ENCODE data around the gene CCDC80. TPM values are rescaled to one million over a fixed set of nuclear protein-coding genes. Genes with fewer than 3 reads are reported as not detected.

Gene CCDC80
- total RNA-seq, 2 donors from 2014 or later: 90.8 to 350 TPM

DNA sequence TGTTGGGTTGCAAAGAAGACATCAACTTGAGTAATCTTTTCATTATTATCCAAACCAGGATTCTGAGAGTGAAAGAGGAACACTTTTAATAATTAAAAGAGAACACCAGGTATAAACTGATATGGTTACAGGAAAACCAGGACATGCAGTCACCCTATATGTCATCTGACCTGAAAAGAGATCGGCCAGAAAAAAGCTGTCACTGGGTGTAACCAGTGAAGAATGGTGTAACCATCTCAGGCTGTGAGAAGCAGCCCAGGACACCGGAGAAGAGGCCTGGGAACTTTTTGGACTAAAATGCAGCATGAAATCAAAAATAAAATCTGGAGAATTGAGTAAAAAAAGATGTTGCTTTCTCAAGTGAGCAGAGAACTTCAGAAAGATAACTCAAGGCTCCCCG lies 10.1 kb upstream of the CCDC80 start:
- no peak overlapping the region for H3K27ac ChIP-seq
- no peak overlapping the region for H3K4me3 ChIP-seq
- no peak for TF ChIP-seq CTCF (IDR thresholded peaks at IDR 0.05)
- no peaks in the 10 kb centered on the region for H3K27me3 ChIP-seq (replicated peaks; ENCODE audit: insufficient read depth)
- H3K9me3 ChIP-seq: no peaks in the 10 kb centered on the region
- DNase-seq (ENCODE audit: low spot score) (no peak), ATAC-seq (ENCODE audit: insufficient number of reproducible peaks, low FRiP score, low read depth) (no peak)
- H3K4me1 ChIP-seq (ENCODE audit: control insufficient read depth in 1 of 2, low read depth in 2 of 2): peaks cover 0 to 5% of the 10 kb centered on the region in 2 donors
- no peaks in the 10 kb centered on the region for H3K36me3 ChIP-seq

- Histone ChIP-seq H3K36me3 (no peaks in the 10 kb centered on the region), H3K4me1 (ENCODE audit: control insufficient read depth in 1 of 2, low read depth in 2 of 2) (peaks cover 0 to 5% of the 10 kb centered on the region in 2 donors), H3K9me3 (no peaks in the 10 kb centered on the region), H3K4me3 (no peak overlapping the region), H3K27ac (no peak overlapping the region), H3K27me3 (replicated peaks; ENCODE audit: insufficient read depth) (no peaks in the 10 kb centered on the region)
- no peak for TF ChIP-seq CTCF (IDR thresholded peaks at IDR 0.05)
- DNase-seq (ENCODE audit: low spot score): no peak
- no peak for ATAC-seq (ENCODE audit: insufficient number of reproducible peaks, low FRiP score, low read depth)
These were observed 9.5 kb upstream of the CCDC80 start for GRCh38 chr3:112650482-112650881.

- Histone ChIP-seq H3K4me3 (no peak overlapping the region), H3K27ac (no peak overlapping the region), H3K27me3 (replicated peaks; ENCODE audit: insufficient read depth) (no peaks in the 10 kb centered on the region), H3K4me1 (ENCODE audit: control insufficient read depth in 1 of 2, low read depth in 2 of 2) (peaks cover 0 to 5% of the 10 kb centered on the region in 2 donors), H3K36me3 (no peaks in the 10 kb centered on the region), H3K9me3 (no peaks in the 10 kb centered on the region)
- DNase-seq (ENCODE audit: low spot score): no peak
- no peak for ATAC-seq (ENCODE audit: insufficient number of reproducible peaks, low FRiP score, low read depth)
- TF ChIP-seq CTCF (IDR thresholded peaks at IDR 0.05): no peak
These were observed 8.5 kb upstream of the CCDC80 start for GRCh38 chr3:112649478-112649735.

DNA sequence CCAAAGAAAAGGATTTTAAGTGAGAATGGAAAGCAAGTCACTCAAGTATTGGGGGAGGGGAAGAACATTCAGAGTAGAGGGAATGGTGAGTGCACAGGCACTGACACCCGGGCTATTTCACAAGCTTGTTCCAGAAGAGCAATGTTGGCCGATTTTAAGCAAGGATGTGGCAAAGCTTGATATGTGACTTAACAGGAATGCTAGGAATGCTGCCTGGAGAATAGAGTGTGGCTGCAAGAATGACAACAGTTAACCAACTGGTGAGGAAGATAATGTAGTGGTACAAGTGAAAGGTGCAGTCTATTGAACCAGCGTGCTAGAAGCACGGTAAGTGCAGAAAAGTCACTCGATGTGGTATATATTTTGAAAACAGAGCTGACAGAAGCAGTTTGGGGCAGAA lies 6.2 kb upstream of the CCDC80 start:
- no peak for TF ChIP-seq CTCF (IDR thresholded peaks at IDR 0.05)
- DNase-seq (ENCODE audit: low spot score): no peak
- H3K4me3 ChIP-seq: no peak overlapping the region
- H3K27ac ChIP-seq: no peak overlapping the region
- no peak for ATAC-seq (ENCODE audit: insufficient number of reproducible peaks, low FRiP score, low read depth)
- no peaks in the 10 kb centered on the region for H3K9me3 ChIP-seq
- no peaks in the 10 kb centered on the region for H3K36me3 ChIP-seq
- no peaks in the 10 kb centered on the region for H3K27me3 ChIP-seq (replicated peaks; ENCODE audit: insufficient read depth)
- H3K4me1 ChIP-seq (ENCODE audit: control insufficient read depth in 1 of 2, low read depth in 2 of 2): no peaks in the 10 kb centered on the region

DNA sequence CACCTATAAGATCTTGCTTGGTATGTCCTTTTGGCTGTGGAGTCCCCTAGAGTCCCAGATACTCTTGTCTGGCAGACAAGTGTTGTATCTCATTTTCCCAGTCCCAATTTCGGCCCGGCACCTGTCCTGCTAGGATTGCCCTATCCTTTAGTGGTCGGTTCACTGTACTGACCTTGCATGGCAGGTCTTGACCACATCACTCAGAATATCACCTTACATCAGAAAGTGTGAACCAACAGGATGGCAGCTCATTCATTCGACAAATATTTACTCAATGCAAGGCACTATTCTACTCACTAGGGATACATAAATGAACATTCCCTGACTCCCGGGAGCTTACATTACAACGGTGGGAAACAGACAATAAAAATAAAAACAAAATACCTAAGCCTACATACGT lies 5.7 kb upstream of the CCDC80 start:
- no peak for DNase-seq (ENCODE audit: low spot score)
- ATAC-seq (ENCODE audit: insufficient number of reproducible peaks, low FRiP score, low read depth): no peak
- H3K4me1 ChIP-seq (ENCODE audit: control insufficient read depth in 1 of 2, low read depth in 2 of 2): peaks cover 0 to 5% of the 10 kb centered on the region in 2 donors
- no peaks in the 10 kb centered on the region for H3K27me3 ChIP-seq (replicated peaks; ENCODE audit: insufficient read depth)
- no peak overlapping the region for H3K27ac ChIP-seq
- no peaks in the 10 kb centered on the region for H3K9me3 ChIP-seq
- no peak for TF ChIP-seq CTCF (IDR thresholded peaks at IDR 0.05)
- H3K4me3 ChIP-seq: no peak overlapping the region
- no peaks in the 10 kb centered on the region for H3K36me3 ChIP-seq

Measured in thoracic aorta (tissue), 2 donors.